Measurements from ENCODE around the gene CUBN. TPM values are rescaled to one million over a fixed set of nuclear protein-coding genes. Genes with fewer than 3 reads are reported as not detected.

Gene CUBN
- total RNA-seq, 1 donor from 2014 or later: 2.5 TPM

DNA sequence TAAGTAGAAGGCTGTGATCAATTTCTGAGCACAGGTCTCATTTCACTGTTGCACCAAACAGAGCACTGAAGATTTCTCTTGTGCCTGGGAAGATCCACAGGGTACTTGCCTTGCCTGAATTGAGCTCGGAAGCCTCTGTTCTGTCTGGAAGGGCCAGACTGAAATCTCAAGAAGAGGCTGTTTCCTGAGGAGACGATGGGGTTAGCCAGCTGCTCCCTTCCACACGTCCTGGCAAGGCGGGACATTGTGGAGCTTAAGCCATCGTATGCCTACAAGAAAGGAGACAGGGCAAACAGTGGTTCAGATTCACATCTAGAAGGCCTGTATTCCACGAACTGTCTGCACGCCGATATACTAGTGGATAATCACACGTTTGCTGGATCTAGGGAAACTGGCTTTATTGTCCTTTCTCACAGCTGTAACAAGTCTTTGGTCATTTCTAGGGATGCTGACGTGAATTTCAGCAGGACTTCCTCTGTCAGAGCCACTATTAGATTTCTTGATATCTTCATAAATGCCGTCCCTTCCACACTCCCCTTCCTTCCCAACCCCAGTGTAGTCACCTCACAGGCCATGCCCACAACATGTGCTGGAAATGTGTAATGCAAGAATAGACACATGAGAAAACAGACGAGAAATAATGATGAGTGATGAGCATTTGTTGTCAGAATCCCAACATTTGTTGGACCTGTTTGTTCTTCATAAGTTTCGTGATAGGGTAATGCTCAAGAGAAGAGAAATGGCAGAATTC, 175.2 kb downstream of the CUBN start:
- DNase-seq (no peak), ATAC-seq (ENCODE audit: low read depth) (no peak)
- Mint-ChIP-seq H3K4me1 (no peaks in the 10 kb centered on the region), H3K27ac (no peak overlapping the region), H3K36me3 (ENCODE audit: low read depth) (no peaks in the 10 kb centered on the region), H3K4me3 (no peak overlapping the region), H3K27me3 (no peaks in the 10 kb centered on the region), H3K9me3 (no peaks in the 10 kb centered on the region)
- ChIA-PET CTCF (no interaction called here), POLR2A (interaction anchor here (0.5 to 0.6 kb wide), 2 partner anchors 1077 to 1704 kb away, joined by 3 to 4 read pairs; no protein-coding TSS in a partner anchor)
- intact Hi-C loops (cut with micrococcal nuclease): no loop called here
- TF ChIP-seq, protein P1, sequence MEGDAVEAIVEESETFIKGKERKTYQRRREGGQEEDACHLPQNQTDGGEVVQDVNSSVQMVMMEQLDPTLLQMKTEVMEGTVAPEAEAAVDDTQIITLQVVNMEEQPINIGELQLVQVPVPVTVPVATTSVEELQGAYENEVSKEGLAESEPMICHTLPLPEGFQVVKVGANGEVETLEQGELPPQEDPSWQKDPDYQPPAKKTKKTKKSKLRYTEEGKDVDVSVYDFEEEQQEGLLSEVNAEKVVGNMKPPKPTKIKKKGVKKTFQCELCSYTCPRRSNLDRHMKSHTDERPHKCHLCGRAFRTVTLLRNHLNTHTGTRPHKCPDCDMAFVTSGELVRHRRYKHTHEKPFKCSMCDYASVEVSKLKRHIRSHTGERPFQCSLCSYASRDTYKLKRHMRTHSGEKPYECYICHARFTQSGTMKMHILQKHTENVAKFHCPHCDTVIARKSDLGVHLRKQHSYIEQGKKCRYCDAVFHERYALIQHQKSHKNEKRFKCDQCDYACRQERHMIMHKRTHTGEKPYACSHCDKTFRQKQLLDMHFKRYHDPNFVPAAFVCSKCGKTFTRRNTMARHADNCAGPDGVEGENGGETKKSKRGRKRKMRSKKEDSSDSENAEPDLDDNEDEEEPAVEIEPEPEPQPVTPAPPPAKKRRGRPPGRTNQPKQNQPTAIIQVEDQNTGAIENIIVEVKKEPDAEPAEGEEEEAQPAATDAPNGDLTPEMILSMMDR (IDR thresholded peaks at IDR 0.05): no peak

DNA sequence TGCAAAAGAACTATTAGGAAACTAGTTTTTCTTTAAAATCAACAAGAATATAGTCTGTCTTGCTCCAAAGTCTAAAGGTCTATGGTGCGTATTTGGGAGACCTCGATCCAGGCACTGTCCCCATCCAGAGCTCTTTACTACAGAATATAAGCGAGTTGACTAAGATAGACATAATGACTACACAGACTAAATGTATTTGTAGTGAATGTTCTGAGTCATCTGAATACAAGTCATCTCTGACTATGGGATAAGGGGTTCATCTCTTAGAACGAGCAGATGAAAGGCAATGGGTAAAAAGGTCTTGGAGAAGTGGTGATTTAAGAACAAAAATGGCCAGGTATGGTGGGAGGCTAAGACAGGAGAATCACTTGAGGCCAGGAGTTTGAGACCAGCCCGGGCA, 176.3 kb downstream of the CUBN start:
- no peaks in the 10 kb centered on the region for H3K36me3 Mint-ChIP-seq (ENCODE audit: low read depth)
- H3K9me3 Mint-ChIP-seq: no peaks in the 10 kb centered on the region
- H3K4me3 Mint-ChIP-seq: no peak overlapping the region
- TF ChIP-seq, protein P1 (IDR thresholded peaks at IDR 0.05): no peak
- intact Hi-C loops (cut with micrococcal nuclease): no loop called here
- no peaks in the 10 kb centered on the region for H3K4me1 Mint-ChIP-seq
- ChIA-PET CTCF (no interaction called here), POLR2A (no interaction called here)
- H3K27ac Mint-ChIP-seq: no peak overlapping the region
- DNase-seq (no peak), ATAC-seq (ENCODE audit: low read depth) (no peak)
- no peaks in the 10 kb centered on the region for H3K27me3 Mint-ChIP-seq

DNA sequence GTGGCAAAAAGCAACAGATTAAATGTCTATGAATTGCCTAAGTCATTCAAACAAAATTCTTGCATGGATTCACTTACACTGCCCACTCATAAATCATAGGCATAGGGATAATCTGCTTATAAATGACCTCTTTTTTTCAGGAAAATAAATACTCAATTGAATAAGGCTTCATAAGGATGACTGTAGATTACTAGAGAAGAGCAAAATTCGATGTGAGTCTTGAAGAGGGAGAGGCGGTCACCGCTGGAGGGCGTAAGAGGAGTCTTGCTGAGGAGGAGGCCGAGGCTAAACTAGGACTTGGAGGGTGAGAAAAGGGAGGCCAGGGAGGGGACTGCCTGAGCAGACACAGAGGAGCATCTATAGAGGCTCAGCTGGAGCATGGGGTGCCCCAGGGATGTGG, 177.0 kb downstream of the CUBN start:
- Mint-ChIP-seq H3K36me3 (ENCODE audit: low read depth) (no peaks in the 10 kb centered on the region), H3K27me3 (no peaks in the 10 kb centered on the region), H3K4me3 (no peak overlapping the region), H3K9me3 (no peaks in the 10 kb centered on the region), H3K27ac (no peak overlapping the region), H3K4me1 (no peaks in the 10 kb centered on the region)
- TF ChIP-seq, protein P1 (IDR thresholded peaks at IDR 0.05): no peak
- no peak for ATAC-seq (ENCODE audit: low read depth)
- no peak for DNase-seq
- CTCF ChIA-PET: no interaction called here
- POLR2A ChIA-PET: no interaction called here
- intact Hi-C loops (cut with micrococcal nuclease): no loop called here

DNA sequence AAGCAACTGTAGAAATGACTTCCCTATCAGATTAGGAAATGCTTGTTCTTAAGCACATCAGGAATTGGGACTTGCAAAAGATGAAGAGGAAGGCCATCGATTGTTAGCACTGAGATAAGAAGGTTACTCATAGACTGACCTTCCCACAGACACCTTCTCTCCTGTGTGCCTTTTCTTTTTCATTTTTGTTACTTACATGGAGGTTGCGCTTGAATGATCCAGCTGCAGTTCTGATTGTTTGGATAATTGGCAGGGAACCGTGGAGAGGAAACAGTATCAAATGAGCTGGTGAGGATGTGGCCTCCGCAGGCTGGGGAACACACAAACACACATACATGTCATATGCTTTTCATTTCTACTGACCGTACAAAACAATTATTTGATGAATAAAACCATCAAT, 177.5 kb downstream of the CUBN start:
- no peak overlapping the region for H3K4me3 Mint-ChIP-seq
- intact Hi-C loops (cut with micrococcal nuclease): no loop called here
- ChIA-PET POLR2A (no interaction called here), CTCF (no interaction called here)
- no peak for DNase-seq
- no peaks in the 10 kb centered on the region for H3K27me3 Mint-ChIP-seq
- no peak overlapping the region for H3K27ac Mint-ChIP-seq
- TF ChIP-seq, protein P1 (IDR thresholded peaks at IDR 0.05): no peak
- H3K9me3 Mint-ChIP-seq: no peaks in the 10 kb centered on the region
- no peaks in the 10 kb centered on the region for H3K4me1 Mint-ChIP-seq
- ATAC-seq (ENCODE audit: low read depth): no peak
- H3K36me3 Mint-ChIP-seq (ENCODE audit: low read depth): no peaks in the 10 kb centered on the region

DNA sequence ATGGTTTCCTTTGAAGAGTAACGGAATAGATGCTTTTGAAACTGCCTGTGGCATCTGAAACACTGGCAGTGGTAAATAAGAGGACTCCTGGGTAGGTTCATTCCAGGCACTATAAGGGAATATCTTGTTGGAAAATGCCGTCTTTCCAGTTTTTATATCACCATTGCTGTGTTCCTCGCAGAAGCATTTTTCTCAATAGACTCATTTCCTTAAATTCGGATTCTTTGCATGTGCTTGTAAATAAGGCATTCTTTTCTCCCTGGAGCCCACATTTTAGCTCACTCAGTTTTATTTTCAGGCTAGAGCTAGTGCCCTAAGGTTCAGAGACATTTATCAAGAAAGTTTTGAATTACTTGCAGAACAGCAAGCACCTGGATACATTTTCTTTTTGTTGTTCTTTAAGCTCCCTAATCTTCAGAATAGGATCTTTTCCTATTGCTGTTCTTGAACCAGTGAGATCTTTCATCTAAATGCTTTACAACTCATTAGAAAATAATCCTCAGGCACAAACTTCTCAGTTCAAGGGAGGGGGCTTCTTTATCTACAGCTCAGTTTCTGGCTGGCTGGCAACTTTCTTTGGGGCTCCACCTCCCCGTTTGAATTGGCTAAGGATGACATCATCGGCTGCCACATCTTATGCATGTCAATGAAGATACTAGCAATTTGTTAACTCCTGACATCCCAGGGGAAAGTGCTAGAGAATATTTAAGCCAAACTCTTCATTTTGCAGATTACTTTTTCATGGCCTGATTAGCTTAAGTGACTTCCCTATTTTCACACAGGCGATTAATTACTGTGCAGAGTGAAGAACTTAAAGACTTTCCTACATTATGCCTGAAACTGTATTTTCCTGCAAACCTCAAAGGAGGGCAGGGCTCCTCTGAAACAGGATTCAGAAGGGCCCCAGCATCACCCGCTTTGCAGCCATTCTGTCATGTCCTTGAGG, 178.7 kb downstream of the CUBN start:
- no peaks in the 10 kb centered on the region for H3K9me3 Mint-ChIP-seq
- ChIA-PET POLR2A (no interaction called here), CTCF (no interaction called here)
- no peaks in the 10 kb centered on the region for H3K4me1 Mint-ChIP-seq
- H3K27ac Mint-ChIP-seq: no peak overlapping the region
- ATAC-seq (ENCODE audit: low read depth) (no peak), DNase-seq (no peak)
- TF ChIP-seq, protein P1 (IDR thresholded peaks at IDR 0.05): no peak
- no peaks in the 10 kb centered on the region for H3K27me3 Mint-ChIP-seq
- no peaks in the 10 kb centered on the region for H3K36me3 Mint-ChIP-seq (ENCODE audit: low read depth)
- H3K4me3 Mint-ChIP-seq: no peak overlapping the region
- intact Hi-C loops (cut with micrococcal nuclease): no loop called here

All from activated B cell treated with CpG ODN at 0.5 μM for 24 hours (primary cell).